Suprapubic skin (tissue), 2 donors: ENCODE measurements around the gene PLA2G2D.

Experiments used
- EP300 ChIP-seq: sonication (generic); formaldehyde crosslinking; IDR thresholded peaks from one replicate; pipeline ENCODE4 v1.6.1; 2017; ENCODE audit warnings: antibody characterized with exemption
- POLR2A ChIP-seq, 2 donors: fragments of 450-650 bp; IDR thresholded peaks; one replicate each; pipeline ENCODE4 v1.6.1; 2017; ENCODE audit warnings: antibody characterized with exemption in 2 of 2, mild to moderate bottlenecking in 2 of 2, moderate library complexity in 2 of 2

- TF ChIP-seq EP300 (no peak), POLR2A (IDR thresholded peaks at IDR 0.05) (no peak)
These were observed 46.7 kb upstream of the PLA2G2D start for GRCh38 chr1:20166051-20166450.
